Mesendoderm (in vitro differentiated cells): ENCODE results near the gene RABGAP1L.
A peak's percentile ranks its signal among the peaks of the same experiment; 100 is the strongest.
"Not testable (repeated sequence)": the region's sequence is repeated elsewhere in the genome, so short reads cannot be mapped to it uniquely, and the experiment has no call there.

Experiments
- DNase-seq: peaks from one replicate; pipeline ENCODE4 v3.0.0; 2013
- H2AK5ac ChIP-seq: 2 replicates; pipeline ENCODE4 v1.6.1; 2013; ENCODE audit warnings: low read length, inconsistent platforms
- H2BK120ac ChIP-seq: 2 replicates; pipeline ENCODE4 v1.6.1; 2013; ENCODE audit warnings: low read depth, mild to moderate bottlenecking, low read length, moderate library complexity, mixed read lengths
- H2BK15ac ChIP-seq: replicated peaks from 2 replicates; pipeline ENCODE4 v1.6.1; 2013; ENCODE audit warnings: low read depth, mild to moderate bottlenecking, moderate library complexity
- H2BK5ac ChIP-seq: 2 replicates; pipeline ENCODE4 v1.6.1; 2013; ENCODE audit warnings: low read length, inconsistent platforms
- H3K18ac ChIP-seq: 2 replicates; pipeline ENCODE4 v1.6.1; 2013; ENCODE audit warnings: mild to moderate bottlenecking, low read length, mixed read lengths
- H3K23ac ChIP-seq: one replicate; pipeline ENCODE4 v1.6.1; 2013; ENCODE audit warnings: low read length
- H3K27ac ChIP-seq: 2 replicates; pipeline ENCODE4 v1.5.1; 2013; ENCODE audit warnings: low read depth, mild to moderate bottlenecking, inconsistent platforms, low read length, moderate library complexity
- H3K27me3 ChIP-seq: 2 replicates; pipeline ENCODE4 v1.6.1; 2013; ENCODE audit warnings: low read length, control low read depth, mild to moderate bottlenecking, inconsistent platforms; ENCODE audit not compliant: insufficient read depth, poor library complexity
- H3K36me3 ChIP-seq: 2 replicates; pipeline ENCODE4 v1.6.1; 2013; ENCODE audit warnings: low read length, inconsistent platforms; ENCODE audit not compliant: control insufficient read depth, insufficient read depth
- H3K4ac ChIP-seq: one replicate; pipeline ENCODE4 v1.6.1; 2013; ENCODE audit warnings: low read depth, mild to moderate bottlenecking, low read length, moderate library complexity
- H3K4me1 ChIP-seq: 2 replicates; pipeline ENCODE4 v1.6.1; 2013; ENCODE audit warnings: low read depth, low read length, inconsistent platforms; ENCODE audit not compliant: control insufficient read depth
- H3K4me2 ChIP-seq: 2 replicates; pipeline ENCODE4 v1.6.1; 2013; ENCODE audit warnings: low read length
- H3K4me3 ChIP-seq: 2 replicates; pipeline ENCODE4 v1.5.1; 2013; ENCODE audit warnings: mild to moderate bottlenecking, low read length
- H3K56ac ChIP-seq: one replicate; pipeline ENCODE4 v1.6.1; 2013; ENCODE audit warnings: low read length
- H3K79me1 ChIP-seq: 2 replicates; pipeline ENCODE4 v1.6.1; 2013; ENCODE audit warnings: low read length, inconsistent platforms
- H3K79me2 ChIP-seq: 2 replicates; pipeline ENCODE4 v1.6.1; 2013; ENCODE audit warnings: mild to moderate bottlenecking, low read length; ENCODE audit not compliant: control insufficient read depth, insufficient read depth
- H3K9ac ChIP-seq: 2 replicates; pipeline ENCODE4 v1.6.1; 2013; ENCODE audit warnings: low read length, inconsistent platforms
- H4K5ac ChIP-seq: one replicate; pipeline ENCODE4 v1.6.1; 2013; ENCODE audit warnings: low read length
- H4K8ac ChIP-seq: one replicate; pipeline ENCODE4 v1.6.1; 2013; ENCODE audit warnings: low read depth, mild to moderate bottlenecking, control low read depth, low read length, moderate library complexity
- WGBS: extraction: QIAGEN DNeasy Blood & Tissue Kit; methylation state at CpG from one replicate; pipeline ENCODE4 v1.1.7; 2013; ENCODE audit warnings: low lambda C conversion rate, missing lambda C conversion rate; ENCODE audit not compliant: insufficient coverage; ENCODE audit errors: extremely low coverage; 5-methylcytosine and 5-hydroxymethylcytosine counted together

RABGAP1L gene

GRCh38 chr1:174812656-174813055 lies 653.3 kb downstream of the RABGAP1L start:
- peak; percentile 48 for DNase-seq
- H2BK15ac ChIP-seq = no peak overlapping the region
- no peak overlapping the region for H3K4ac ChIP-seq
- peaks cover 2% of the 10 kb centered on the region for H3K4me1 ChIP-seq
- H3K4me2 ChIP-seq = no peak overlapping the region
- H2BK5ac ChIP-seq = no peak overlapping the region
- H3K18ac ChIP-seq = no peak overlapping the region
- no peak overlapping the region for H2BK120ac ChIP-seq
- H3K9ac ChIP-seq = no peak overlapping the region
- no peaks in the 10 kb centered on the region for H3K36me3 ChIP-seq
- H2AK5ac ChIP-seq = no peak overlapping the region
- H4K8ac ChIP-seq = no peak overlapping the region
- no peak overlapping the region for H3K4me3 ChIP-seq
- peak overlapping the region; percentile 12 for H4K5ac ChIP-seq
- H3K56ac ChIP-seq = no peak overlapping the region
- no peaks in the 10 kb centered on the region for H3K79me2 ChIP-seq
- no peaks in the 10 kb centered on the region for H3K79me1 ChIP-seq
- no peak overlapping the region for H3K27ac ChIP-seq
- no peaks in the 10 kb centered on the region for H3K27me3 ChIP-seq
- H3K23ac ChIP-seq = no peak overlapping the region

- H4K8ac ChIP-seq = no peak overlapping the region
- DNase-seq = peak; percentile 29
- H3K9ac ChIP-seq = no peak overlapping the region
- H3K27me3 ChIP-seq = no peaks in the 10 kb centered on the region
- H3K4me3 ChIP-seq = no peak overlapping the region
- H2AK5ac ChIP-seq = no peak overlapping the region
- no peak overlapping the region for H2BK120ac ChIP-seq
- no peak overlapping the region for H3K4me2 ChIP-seq
- no peak overlapping the region for H4K5ac ChIP-seq
- H3K36me3 ChIP-seq = no peaks in the 10 kb centered on the region
- no peaks in the 10 kb centered on the region for H3K79me2 ChIP-seq
- no peaks in the 10 kb centered on the region for H3K79me1 ChIP-seq
- H3K18ac ChIP-seq = no peak overlapping the region
- no peak overlapping the region for H2BK5ac ChIP-seq
- H3K4ac ChIP-seq = no peak overlapping the region
- H3K4me1 ChIP-seq = peaks cover 2% of the 10 kb centered on the region
- no CpG with 5 or more reads among the region's 3 CpGs for WGBS
- H3K56ac ChIP-seq = no peak overlapping the region
- no peak overlapping the region for H2BK15ac ChIP-seq
- H3K23ac ChIP-seq = no peak overlapping the region
- H3K27ac ChIP-seq = no peak overlapping the region
Measured at GRCh38 chr1:174815036-174815435, 655.7 kb downstream of the RABGAP1L start.

DNA sequence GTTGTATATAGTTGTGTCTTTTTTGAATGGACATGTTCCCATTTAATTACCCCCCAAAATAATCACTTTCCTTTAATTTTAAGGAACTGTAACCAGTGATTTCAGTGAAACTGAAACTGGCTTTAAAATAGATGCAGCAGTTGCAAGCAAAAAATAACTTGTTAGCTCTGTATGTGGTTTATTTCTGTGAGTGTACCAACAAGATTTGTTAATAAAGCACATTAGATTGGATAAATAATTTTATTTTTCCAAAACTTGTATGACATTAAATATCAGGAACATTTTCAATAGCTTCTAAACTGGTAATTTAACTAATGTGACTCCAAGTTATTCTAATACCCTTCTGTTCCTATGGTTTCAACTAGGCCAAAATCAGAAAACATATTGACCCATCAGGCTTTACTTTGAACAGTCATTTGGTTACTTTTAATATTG lies 656.2 kb downstream of the RABGAP1L start:
- no peak for DNase-seq
- H3K27me3 ChIP-seq = no peaks in the 10 kb centered on the region
- peaks cover 2% of the 10 kb centered on the region for H3K4me1 ChIP-seq

DNA sequence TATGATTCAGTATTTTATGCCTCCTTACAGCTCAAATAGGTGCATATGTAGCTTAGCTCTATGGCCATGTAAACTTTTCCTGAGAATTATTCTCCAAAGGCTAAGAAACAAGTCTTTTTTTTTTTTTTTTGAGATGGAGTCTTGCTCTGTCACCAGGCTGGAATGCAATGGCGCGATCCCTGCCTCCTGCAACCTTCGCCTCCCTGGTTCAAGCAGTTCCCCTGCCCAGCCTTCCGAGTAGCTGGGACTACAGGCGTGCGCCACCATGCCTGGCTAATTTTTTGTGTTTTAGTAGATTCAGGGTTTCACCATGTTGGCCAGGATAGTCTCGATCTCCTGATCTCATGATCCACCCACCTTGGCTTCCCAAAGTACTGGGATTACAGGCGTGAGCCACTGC lies 657.3 kb downstream of the RABGAP1L start:
- not testable (repeated sequence) for H3K4me3 ChIP-seq, H3K4me2 ChIP-seq, H2BK5ac ChIP-seq, H3K4ac ChIP-seq, DNase-seq, H2BK120ac ChIP-seq, H3K27ac ChIP-seq, H3K56ac ChIP-seq, H3K36me3 ChIP-seq, H2BK15ac ChIP-seq, H3K4me1 ChIP-seq, H2AK5ac ChIP-seq, H3K23ac ChIP-seq, H3K27me3 ChIP-seq, H3K79me1 ChIP-seq, H4K5ac ChIP-seq, H4K8ac ChIP-seq, H3K79me2 ChIP-seq, H3K9ac ChIP-seq, H3K18ac ChIP-seq
- no CpG with 5 or more reads among the region's 8 CpGs for whole genome bisulfite sequencing

More for the DNA sequence above, 656.2 kb downstream of the RABGAP1L start:
- Histone ChIP-seq H2BK15ac (no peak overlapping the region), H3K79me1 (no peaks in the 10 kb centered on the region), H3K23ac (no peak overlapping the region), H3K36me3 (no peaks in the 10 kb centered on the region), H3K18ac (no peak overlapping the region), H3K4ac (no peak overlapping the region), H4K8ac (no peak overlapping the region), H3K4me3 (no peak overlapping the region), H3K79me2 (no peaks in the 10 kb centered on the region), H3K4me2 (no peak overlapping the region), H2AK5ac (no peak overlapping the region), H3K56ac (no peak overlapping the region), H2BK5ac (no peak overlapping the region), H2BK120ac (no peak overlapping the region), H3K27ac (no peak overlapping the region), H4K5ac (no peak overlapping the region), H3K9ac (no peak overlapping the region)

GRCh38 chr1:174818014-174818616 lies 658.8 kb downstream of the RABGAP1L start:
- no peak for DNase-seq
- Histone ChIP-seq H3K4me2 (no peak overlapping the region), H3K4me1 (no peaks in the 10 kb centered on the region), H3K4ac (no peak overlapping the region), H3K23ac (no peak overlapping the region), H3K36me3 (no peaks in the 10 kb centered on the region), H3K27me3 (no peaks in the 10 kb centered on the region), H3K79me2 (no peaks in the 10 kb centered on the region), H4K5ac (no peak overlapping the region), H2BK120ac (no peak overlapping the region), H4K8ac (no peak overlapping the region), H2BK5ac (no peak overlapping the region), H3K56ac (no peak overlapping the region), H3K27ac (no peak overlapping the region), H3K9ac (no peak overlapping the region), H3K4me3 (no peak overlapping the region), H3K79me1 (no peaks in the 10 kb centered on the region), H3K18ac (no peak overlapping the region), H2BK15ac (no peak overlapping the region), H2AK5ac (no peak overlapping the region)
- no CpG with 5 or more reads among the region's 4 CpGs for WGBS

- Histone ChIP-seq H3K23ac (no peak overlapping the region), H3K4ac (no peak overlapping the region), H2AK5ac (no peak overlapping the region), H3K27me3 (no peaks in the 10 kb centered on the region), H2BK120ac (no peak overlapping the region), H3K4me3 (no peak overlapping the region), H3K4me2 (no peak overlapping the region), H3K56ac (no peak overlapping the region), H2BK15ac (no peak overlapping the region), H3K79me2 (no peaks in the 10 kb centered on the region), H4K5ac (no peak overlapping the region), H3K27ac (no peak overlapping the region), H3K18ac (no peak overlapping the region), H4K8ac (no peak overlapping the region), H3K9ac (no peak overlapping the region), H3K36me3 (no peaks in the 10 kb centered on the region), H2BK5ac (no peak overlapping the region), H3K4me1 (no peaks in the 10 kb centered on the region), H3K79me1 (no peaks in the 10 kb centered on the region)
- no CpG with 5 or more reads among the region's 1 CpG for WGBS
- DNase-seq = no peak
Measured at GRCh38 chr1:174818951-174819350, 659.6 kb downstream of the RABGAP1L start.
